ENCODE data around the gene TMEM51. TPM values are rescaled to one million over a fixed set of nuclear protein-coding genes. Genes with fewer than 3 reads are reported as not detected.

TMEM51 gene
- total and polyA plus RNA-seq, 2 of the 4 experiments (the other 2 are of a cell fraction): 2.7 to 10.2 TPM

DNA sequence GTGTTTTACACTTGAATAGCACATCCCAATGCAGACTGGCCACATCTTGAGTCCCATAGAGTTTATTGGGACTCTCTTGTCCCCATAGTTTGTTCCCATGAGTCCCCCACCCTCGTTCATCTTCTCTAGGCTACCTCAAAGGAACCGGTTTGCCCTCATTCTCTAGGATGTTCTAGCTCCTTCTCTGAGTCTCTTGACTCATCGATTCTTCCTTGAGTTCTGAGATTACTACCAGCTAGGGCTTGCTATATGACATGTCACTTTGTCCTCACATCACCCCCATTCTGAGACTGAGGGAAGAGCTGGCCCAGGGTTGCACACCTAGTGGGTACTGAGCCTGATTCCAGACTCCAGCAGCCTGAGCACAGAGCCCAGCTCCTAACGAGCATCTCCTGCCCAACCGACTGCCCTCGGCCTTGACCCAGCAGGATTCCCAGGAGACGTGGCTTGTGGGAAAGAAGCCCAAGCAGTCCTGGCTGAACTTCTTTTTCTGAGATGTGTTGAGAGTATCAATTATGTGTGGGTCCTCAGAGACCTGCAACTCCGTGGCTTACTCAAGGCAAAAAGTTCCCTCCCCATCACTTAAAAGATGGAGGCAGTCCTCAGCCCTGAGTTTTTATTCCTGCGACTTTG, 42.0 kb downstream of the TMEM51 start:
- Histone ChIP-seq H3K9me1 (ENCODE audit: insufficient read depth, low read length) (peaks cover 8% of the 10 kb centered on the region; the same call in 1 of the 2 replicates), H3K56ac (ENCODE audit: extremely low read depth, insufficient read depth, low read length) (no peak overlapping the region), H4K91ac (ENCODE audit: insufficient read depth, low read depth, low read length) (no peak overlapping the region), H3K36me3 (ENCODE audit: control insufficient read depth, insufficient read depth, low read length) (peaks cover 12% of the 10 kb centered on the region), H2AK5ac (ENCODE audit: low read depth, low read length) (no peak overlapping the region; the same call in 1 of the 2 replicates), H3K9me3 (ENCODE audit: control insufficient read depth, insufficient read depth, low read length) (no peaks in the 10 kb centered on the region), H3K27me3 (ENCODE audit: control insufficient read depth, insufficient read depth, low read length) (no peaks in the 10 kb centered on the region), H2AFZ (replicated peaks; ENCODE audit: low read length, poor library complexity) (no peak overlapping the region), H4K5ac (ENCODE audit: low read depth, low read length) (no peak overlapping the region), H3K4me2 (ENCODE audit: low read depth, low read length) (no peak overlapping the region), H3K18ac (ENCODE audit: low read depth, low read length) (no peak overlapping the region), H4K20me1 (ENCODE audit: insufficient read depth, low read length) (peaks cover 34% of the 10 kb centered on the region; the same call in 1 of the 2 replicates), H3K79me1 (ENCODE audit: low read depth in 1 of 2, low read length in 2 of 2) (peaks cover 34 to 58% of the 10 kb centered on the region in 2 experiments), H3K4me3 (ENCODE audit: insufficient read depth, low read depth, low read length) (no peak overlapping the region), H2BK15ac (ENCODE audit: low read depth, low read length) (no peak overlapping the region), H3K4me1 (ENCODE audit: control insufficient read depth, insufficient read depth, low read length) (peaks cover 11% of the 10 kb centered on the region), H3K4ac (ENCODE audit: low read depth, low read length) (no peak overlapping the region), H2BK120ac (ENCODE audit: low read depth, low read length) (no peak overlapping the region), H3K9ac (ENCODE audit: low read depth, low read length) (no peak overlapping the region), H2BK20ac (ENCODE audit: low read depth, low read length) (no peak overlapping the region), H3K14ac (replicated peaks; ENCODE audit: low read depth, low read length) (no peak overlapping the region), H3K23ac (ENCODE audit: low read depth, low read length) (no peak overlapping the region), H4K8ac (ENCODE audit: low read depth in 2 of 2, low read length in 2 of 2) (no peak overlapping the region), H2AK9ac (replicated peaks; ENCODE audit: low read depth, low read length, poor library complexity) (no peak overlapping the region), H3K27ac (ENCODE audit: insufficient read depth, low read length) (no peak overlapping the region), H2BK5ac (ENCODE audit: low read depth, low read length, poor library complexity, severe bottlenecking) (no peak overlapping the region)
- no peak for DNase-seq
- no peak for ATAC-seq (ENCODE audit: low read depth)
- intact Hi-C loops (cut with micrococcal nuclease) (no loop called here), dilution Hi-C loops (cut with HindIII; ENCODE audit: low sequenced_read_pairs, unreplicated experiment) (no loop called here), in situ Hi-C loops (cut with MboI; ENCODE audit: low sequenced_read_pairs) (no loop called here)
- ChIA-PET CTCF (no interaction called here), POLR2A (ENCODE audit: unreplicated experiment) (no interaction called here)
- BruUV-seq (replicated peaks): no TSS peak
- TF ChIP-seq RAD21 (IDR thresholded peaks at IDR 0.05; ENCODE audit: low read length) (no peak), SMC3 (IDR thresholded peaks at IDR 0.05; ENCODE audit: low read depth, low read length) (no peak)
- WGBS, 2 experiments (ENCODE audit: extremely low coverage in 2 of 2, insufficient read length in 1 of 2): no CpG with 5 or more reads among the region's 9 CpGs

Measured in IMR-90 (cell line).